ENCODE results near the gene GLYAT.

Gene GLYAT

GRCh38 chr11:58770627-58771457, 39.1 kb upstream of the GLYAT start:
- no peak overlapping the region for H3K4me2 ChIP-seq (ENCODE audit: low read depth, low read length, poor library complexity, severe bottlenecking)
- no peaks in the 10 kb centered on the region for H3K9me2 ChIP-seq (replicated peaks; ENCODE audit: low read depth, low read length)
- H3K27me3 ChIP-seq (ENCODE audit: insufficient read depth, low read length, poor library complexity, severe bottlenecking), result no peaks in the 10 kb centered on the region
- no peak overlapping the region for H3K9ac ChIP-seq (ENCODE audit: low read depth, low read length, poor library complexity, severe bottlenecking)
- no peaks in the 10 kb centered on the region for H3F3A ChIP-seq (ENCODE audit: low read depth)
- H3K4me1 ChIP-seq (ENCODE audit: insufficient read depth, low read length, poor library complexity, severe bottlenecking), result no peaks in the 10 kb centered on the region
- H3K79me2 ChIP-seq (ENCODE audit: insufficient read depth, low read length), result no peaks in the 10 kb centered on the region
- H3K4me3 ChIP-seq (ENCODE audit: low read length, poor library complexity, severe bottlenecking), result no peak overlapping the region
- no peaks in the 10 kb centered on the region for H3K9me3 ChIP-seq (ENCODE audit: insufficient read depth, low read depth, low read length)
- TF ChIP-seq EZH2phosphoT487 (IDR thresholded peaks at IDR 0.05; ENCODE audit: borderline replicate concordance) (no peak), CTCF (conservative IDR thresholded peaks at IDR 0.05; ENCODE audit: low read length) (no peak)
- H3K36me3 ChIP-seq (ENCODE audit: insufficient read depth, low read length), result no peaks in the 10 kb centered on the region
- H4K20me1 ChIP-seq (ENCODE audit: insufficient read depth, low read length, poor library complexity, severe bottlenecking), result no peaks in the 10 kb centered on the region
- no peak overlapping the region for H2AFZ ChIP-seq (ENCODE audit: low read length)

DNA sequence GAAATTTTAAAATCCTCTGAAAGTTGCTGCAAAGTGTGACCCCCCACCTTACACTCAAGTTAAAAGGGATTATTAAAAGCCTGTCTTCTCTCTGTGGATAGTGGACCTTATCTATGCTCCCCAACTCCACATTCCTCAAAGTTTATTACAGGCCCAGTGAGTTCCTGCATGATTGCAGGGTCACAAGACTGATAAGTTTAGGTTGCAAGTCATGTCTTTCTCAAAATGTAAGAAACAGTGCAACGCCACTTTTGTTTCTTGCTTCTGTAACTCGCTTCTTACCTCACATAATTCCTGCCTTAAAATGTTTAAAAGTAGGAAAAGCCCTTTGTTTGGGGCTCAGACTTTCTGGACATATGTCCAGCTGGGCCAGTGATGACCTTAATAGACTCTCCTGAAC, 38.4 kb upstream of the GLYAT start:
- Histone ChIP-seq H3F3A (ENCODE audit: low read depth) (no peaks in the 10 kb centered on the region), H3K4me3 (ENCODE audit: low read length, poor library complexity, severe bottlenecking) (no peak overlapping the region), H2AFZ (ENCODE audit: low read length) (no peak overlapping the region), H3K9me3 (ENCODE audit: insufficient read depth, low read depth, low read length) (no peaks in the 10 kb centered on the region), H3K9ac (ENCODE audit: low read depth, low read length, poor library complexity, severe bottlenecking) (no peak overlapping the region), H3K36me3 (ENCODE audit: insufficient read depth, low read length) (no peaks in the 10 kb centered on the region), H3K27me3 (ENCODE audit: insufficient read depth, low read length, poor library complexity, severe bottlenecking) (no peaks in the 10 kb centered on the region), H3K79me2 (ENCODE audit: insufficient read depth, low read length) (no peaks in the 10 kb centered on the region), H3K4me2 (ENCODE audit: low read depth, low read length, poor library complexity, severe bottlenecking) (no peak overlapping the region), H3K4me1 (ENCODE audit: insufficient read depth, low read length, poor library complexity, severe bottlenecking) (no peaks in the 10 kb centered on the region), H3K9me2 (replicated peaks; ENCODE audit: low read depth, low read length) (no peaks in the 10 kb centered on the region), H4K20me1 (ENCODE audit: insufficient read depth, low read length, poor library complexity, severe bottlenecking) (no peaks in the 10 kb centered on the region)
- TF ChIP-seq CTCF (conservative IDR thresholded peaks at IDR 0.05; ENCODE audit: low read length) (no peak), EZH2phosphoT487 (IDR thresholded peaks at IDR 0.05; ENCODE audit: borderline replicate concordance) (no peak)

DNA sequence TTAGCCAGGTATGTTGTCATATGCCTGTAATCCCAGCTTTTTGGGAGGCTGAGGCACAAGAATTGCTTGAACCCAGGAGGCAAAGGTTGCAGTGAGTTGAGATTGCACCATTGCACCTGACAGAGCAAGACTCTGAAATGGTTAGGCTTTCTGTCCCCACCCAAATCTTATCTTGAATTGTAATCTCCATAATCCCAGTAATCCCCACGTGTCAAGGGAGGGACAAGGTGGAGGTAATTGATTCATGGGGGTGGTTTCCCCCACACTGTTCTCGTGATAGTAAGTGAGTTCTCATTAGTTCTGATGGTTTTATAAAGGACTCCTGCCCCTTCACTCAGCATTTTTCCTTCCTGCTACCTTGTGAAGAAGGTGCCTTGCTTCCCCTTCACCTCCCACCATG, 37.6 kb upstream of the GLYAT start:
- H3K9ac ChIP-seq (ENCODE audit: low read depth, low read length, poor library complexity, severe bottlenecking), result no peak overlapping the region
- H2AFZ ChIP-seq (ENCODE audit: low read length), result no peak overlapping the region
- H3K4me2 ChIP-seq (ENCODE audit: low read depth, low read length, poor library complexity, severe bottlenecking), result no peak overlapping the region
- no peaks in the 10 kb centered on the region for H3K9me3 ChIP-seq (ENCODE audit: insufficient read depth, low read depth, low read length)
- no peak overlapping the region for H3K4me3 ChIP-seq (ENCODE audit: low read length, poor library complexity, severe bottlenecking)
- H3K27me3 ChIP-seq (ENCODE audit: insufficient read depth, low read length, poor library complexity, severe bottlenecking), result no peaks in the 10 kb centered on the region
- no peaks in the 10 kb centered on the region for H4K20me1 ChIP-seq (ENCODE audit: insufficient read depth, low read length, poor library complexity, severe bottlenecking)
- no peak for TF ChIP-seq CTCF (conservative IDR thresholded peaks at IDR 0.05; ENCODE audit: low read length)
- no peak for TF ChIP-seq EZH2phosphoT487 (IDR thresholded peaks at IDR 0.05; ENCODE audit: borderline replicate concordance)
- H3K79me2 ChIP-seq (ENCODE audit: insufficient read depth, low read length), result no peaks in the 10 kb centered on the region
- H3F3A ChIP-seq (ENCODE audit: low read depth), result no peaks in the 10 kb centered on the region
- no peaks in the 10 kb centered on the region for H3K4me1 ChIP-seq (ENCODE audit: insufficient read depth, low read length, poor library complexity, severe bottlenecking)
- H3K36me3 ChIP-seq (ENCODE audit: insufficient read depth, low read length), result no peaks in the 10 kb centered on the region
- H3K9me2 ChIP-seq (replicated peaks; ENCODE audit: low read depth, low read length), result no peaks in the 10 kb centered on the region
